Caco-2 (cell line): ENCODE results near the gene PRKAG2. TPM values are rescaled to one million over a fixed set of nuclear protein-coding genes. Genes with fewer than 3 reads are reported as not detected.
A peak's percentile ranks its signal among the peaks of the same experiment; 100 is the strongest.

Source experiments
- BruUV-seq: library from RNA; stranded (reverse); fragments of 400-500 nt; replicated peaks from 2 replicates; lab custom pipeline; 2021; lab: Mats Ljungman, UMichigan
- CTCF ChIA-PET: fragments of 300-600 bp; sonication (Branson Sonifier 250); formaldehyde crosslinking; loops from one replicate; lab custom pipeline; 2022; ENCODE audit warnings: antibody characterized with exemption; lab: Charles Lee
- POLR2A ChIA-PET: fragments of 300-600 bp; sonication (Branson Sonifier 250); formaldehyde crosslinking; loops from one replicate; lab custom pipeline; 2022; ENCODE audit warnings: antibody characterized with exemption; lab: Charles Lee
- DNase-seq, 2 experiments: peaks; one replicate each; pipeline versions ENCODE4 v3.0.0 to v3.0.0-alpha.2; 2020 to 2022
- H3K27me3 ChIP-seq: replicated peaks from 2 replicates; pipeline ENCODE4 v1.6.0; 2011; ENCODE audit warnings: low read length; ENCODE audit not compliant: control insufficient read depth, insufficient read depth
- H3K36me3 ChIP-seq: 2 replicates; pipeline ENCODE4 v1.5.1; 2011; ENCODE audit warnings: low read length; ENCODE audit not compliant: control insufficient read depth, insufficient read depth
- H3K4me1 ChIP-seq: fragments of 250-450 bp; sonication (Bioruptor Pico); 2 replicates; pipeline ENCODE4 v1.5.1; 2020; ENCODE audit warnings: mild to moderate bottlenecking
- H3K4me3 ChIP-seq: 2 replicates; pipeline ENCODE4 v1.5.1; 2011; ENCODE audit warnings: low read depth, mild to moderate bottlenecking, control low read depth, low read length
- H3K9me3 ChIP-seq: fragments of 250-450 bp; sonication (Bioruptor Pico); 2 replicates; pipeline ENCODE4 v1.5.1; 2020; ENCODE audit warnings: mild to moderate bottlenecking, moderate library complexity
- H3K27ac Mint-ChIP-seq: one replicate; pipeline ENCODE4 v1.8.0; 2022; ENCODE audit warnings: mixed read lengths; ENCODE audit not compliant: unreplicated experiment
- H3K27me3 Mint-ChIP-seq: one replicate; pipeline ENCODE4 v1.8.0; 2022; ENCODE audit warnings: mixed read lengths; ENCODE audit not compliant: insufficient read depth, unreplicated experiment
- H3K36me3 Mint-ChIP-seq: one replicate; pipeline ENCODE4 v1.8.0; 2022; ENCODE audit warnings: mild to moderate bottlenecking, mixed read lengths; ENCODE audit not compliant: insufficient read depth, unreplicated experiment
- H3K4me1 Mint-ChIP-seq: one replicate; pipeline ENCODE4 v1.8.0; 2022; ENCODE audit warnings: low read depth, mixed read lengths; ENCODE audit not compliant: unreplicated experiment
- H3K4me3 Mint-ChIP-seq: one replicate; pipeline ENCODE4 v1.8.0; 2022; ENCODE audit warnings: mild to moderate bottlenecking, moderate library complexity, mixed read lengths; ENCODE audit not compliant: unreplicated experiment
- H3K9me3 Mint-ChIP-seq: one replicate; pipeline ENCODE4 v1.8.0; 2022; ENCODE audit warnings: mixed read lengths; ENCODE audit not compliant: unreplicated experiment
- intact Hi-C: fragments of 100-400 bp; cut with micrococcal nuclease; formaldehyde crosslinking; loops from one replicate; pipeline ENCODE4 v1.10.0; 2022; ENCODE audit not compliant: unreplicated experiment
- total RNA-seq: library from RNA; stranded (reverse); gene quantifications from 2 replicates; pipeline ENCODE4 v1.2.3, GENCODE V29; 2022
- TF ChIP-seq, protein P1 (sequence below), 2 experiments: fragments of 200-600 bp in 1 of 2; IDR thresholded peaks; 1 replicate in 1 of 2; 2 replicates in 1 of 2; pipeline versions ENCODE4 v1.5.1 to v1.8.0; 2011 to 2022; ENCODE audit warnings: antibody characterized with exemption in 1 of 2, control low read depth in 1 of 2, inconsistent platforms in 1 of 2, low read depth in 1 of 2, low read length in 1 of 2, mild to moderate bottlenecking in 1 of 2, moderate library complexity in 1 of 2; ENCODE audit not compliant: insufficient read depth in 1 of 2, severe bottlenecking in 1 of 2, unreplicated experiment in 1 of 2

PRKAG2 gene
- total RNA-seq, 1 experiment from 2014 or later: 15.9 TPM

DNA sequence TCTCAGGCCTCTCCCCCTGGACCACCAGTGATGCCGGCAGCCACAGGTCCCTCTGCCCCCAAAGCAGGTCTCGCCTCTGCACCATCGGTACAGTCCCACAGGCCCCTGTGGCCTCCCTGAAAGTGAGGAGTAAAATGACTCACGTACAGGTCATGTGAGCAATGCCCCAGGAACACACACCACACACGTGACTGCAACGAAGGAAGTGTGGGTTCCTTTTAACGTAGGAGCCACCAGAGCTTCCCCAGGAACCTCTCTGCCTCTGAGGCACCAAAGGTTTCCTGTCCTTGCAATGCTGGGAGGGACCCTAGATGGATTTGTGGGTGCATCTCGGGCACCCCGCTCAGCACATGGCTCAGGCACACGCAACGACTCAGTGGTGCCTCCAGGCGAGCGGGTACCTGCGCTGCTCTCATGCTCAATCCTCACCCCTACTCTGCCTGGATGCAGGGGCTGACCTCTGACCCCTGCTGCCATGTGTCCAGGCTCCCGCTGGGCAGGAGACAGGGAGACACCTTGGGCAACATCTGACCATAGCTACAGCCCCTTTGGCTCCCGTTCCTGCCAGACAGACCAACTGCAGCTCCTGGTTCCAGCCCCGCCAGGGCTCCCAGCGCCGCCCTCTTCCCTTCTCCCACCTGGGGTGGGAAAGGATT is 120.7 kb downstream of the PRKAG2 start:
- Histone ChIP-seq H3K4me3 (no peak overlapping the region), H3K36me3 (no peaks in the 10 kb centered on the region), H3K9me3 (no peaks in the 10 kb centered on the region), H3K4me1 (peaks cover 21% of the 10 kb centered on the region), H3K27me3 (no peaks in the 10 kb centered on the region)
- H3K36me3 Mint-ChIP-seq: no peaks in the 10 kb centered on the region
- H3K27me3 Mint-ChIP-seq: no peaks in the 10 kb centered on the region
- peaks cover 25% of the 10 kb centered on the region for H3K4me1 Mint-ChIP-seq
- no peaks in the 10 kb centered on the region for H3K9me3 Mint-ChIP-seq
- BruUV-seq: no TSS peak
- intact Hi-C loops: no loop called here
- TF ChIP-seq, protein P1, sequence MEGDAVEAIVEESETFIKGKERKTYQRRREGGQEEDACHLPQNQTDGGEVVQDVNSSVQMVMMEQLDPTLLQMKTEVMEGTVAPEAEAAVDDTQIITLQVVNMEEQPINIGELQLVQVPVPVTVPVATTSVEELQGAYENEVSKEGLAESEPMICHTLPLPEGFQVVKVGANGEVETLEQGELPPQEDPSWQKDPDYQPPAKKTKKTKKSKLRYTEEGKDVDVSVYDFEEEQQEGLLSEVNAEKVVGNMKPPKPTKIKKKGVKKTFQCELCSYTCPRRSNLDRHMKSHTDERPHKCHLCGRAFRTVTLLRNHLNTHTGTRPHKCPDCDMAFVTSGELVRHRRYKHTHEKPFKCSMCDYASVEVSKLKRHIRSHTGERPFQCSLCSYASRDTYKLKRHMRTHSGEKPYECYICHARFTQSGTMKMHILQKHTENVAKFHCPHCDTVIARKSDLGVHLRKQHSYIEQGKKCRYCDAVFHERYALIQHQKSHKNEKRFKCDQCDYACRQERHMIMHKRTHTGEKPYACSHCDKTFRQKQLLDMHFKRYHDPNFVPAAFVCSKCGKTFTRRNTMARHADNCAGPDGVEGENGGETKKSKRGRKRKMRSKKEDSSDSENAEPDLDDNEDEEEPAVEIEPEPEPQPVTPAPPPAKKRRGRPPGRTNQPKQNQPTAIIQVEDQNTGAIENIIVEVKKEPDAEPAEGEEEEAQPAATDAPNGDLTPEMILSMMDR (IDR thresholded peaks at IDR 0.05; ENCODE audit: insufficient read depth in 1 of 2, low read depth in 1 of 2, low read length in 1 of 2, severe bottlenecking in 1 of 2, unreplicated experiment in 1 of 2): no peak
- CTCF ChIA-PET: no interaction called here
- POLR2A ChIA-PET: no interaction called here
- H3K27ac Mint-ChIP-seq: peak overlapping the region; percentile 20
- no peak overlapping the region for H3K4me3 Mint-ChIP-seq
- no peak for DNase-seq

DNA sequence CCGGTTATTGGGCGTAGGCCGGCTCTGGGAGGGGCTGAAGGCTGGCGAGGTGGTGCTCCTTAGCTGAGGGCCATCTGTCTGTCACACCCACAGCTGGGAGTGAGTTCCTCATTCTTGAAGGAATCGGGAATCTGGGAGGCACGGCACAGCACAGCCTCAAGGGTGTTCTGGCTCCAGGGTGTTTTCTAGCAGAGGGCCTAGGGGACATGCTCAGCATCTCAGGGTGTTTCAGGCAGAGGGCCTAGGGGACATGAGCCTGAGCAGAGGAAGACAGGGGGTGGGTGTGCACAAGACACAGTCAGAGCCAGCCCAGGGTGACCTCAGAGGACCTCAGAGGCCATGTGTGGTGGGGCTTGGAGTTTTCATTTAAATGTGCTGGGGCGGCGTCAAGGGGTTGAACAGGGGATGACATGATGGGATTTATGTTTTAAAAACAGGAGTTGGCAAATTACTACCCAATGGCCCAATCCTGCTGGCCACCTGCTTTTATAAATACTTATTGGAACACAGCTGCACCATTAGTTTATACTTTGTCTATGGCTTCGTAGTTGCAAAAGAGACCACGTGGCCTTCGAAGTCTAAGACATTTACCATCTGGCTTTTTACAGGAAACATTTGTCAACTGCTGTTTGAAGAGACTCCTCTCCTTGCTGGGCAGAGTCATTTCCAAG is 121.6 kb downstream of the PRKAG2 start:
- CTCF ChIA-PET: no interaction called here
- no peaks in the 10 kb centered on the region for H3K27me3 Mint-ChIP-seq
- peak overlapping the region; percentile 77 for H3K27ac Mint-ChIP-seq
- H3K4me3 Mint-ChIP-seq: no peak overlapping the region
- H3K9me3 Mint-ChIP-seq: no peaks in the 10 kb centered on the region
- H3K4me1 Mint-ChIP-seq: peaks cover 25% of the 10 kb centered on the region
- H3K4me3 ChIP-seq: no peak overlapping the region
- no peaks in the 10 kb centered on the region for H3K27me3 ChIP-seq
- TF ChIP-seq, protein P1 (IDR thresholded peaks at IDR 0.05; ENCODE audit: insufficient read depth in 1 of 2, low read depth in 1 of 2, low read length in 1 of 2, severe bottlenecking in 1 of 2, unreplicated experiment in 1 of 2): no peak
- peaks cover 19% of the 10 kb centered on the region for H3K4me1 ChIP-seq
- intact Hi-C loops: loop anchor here (2.0 kb wide), 1 partner anchor 58 kb away; no protein-coding TSS in a partner anchor
- BruUV-seq: no TSS peak
- no peak for DNase-seq
- no peaks in the 10 kb centered on the region for H3K36me3 ChIP-seq
- H3K36me3 Mint-ChIP-seq: no peaks in the 10 kb centered on the region
- POLR2A ChIA-PET: no interaction called here
- no peaks in the 10 kb centered on the region for H3K9me3 ChIP-seq

DNA sequence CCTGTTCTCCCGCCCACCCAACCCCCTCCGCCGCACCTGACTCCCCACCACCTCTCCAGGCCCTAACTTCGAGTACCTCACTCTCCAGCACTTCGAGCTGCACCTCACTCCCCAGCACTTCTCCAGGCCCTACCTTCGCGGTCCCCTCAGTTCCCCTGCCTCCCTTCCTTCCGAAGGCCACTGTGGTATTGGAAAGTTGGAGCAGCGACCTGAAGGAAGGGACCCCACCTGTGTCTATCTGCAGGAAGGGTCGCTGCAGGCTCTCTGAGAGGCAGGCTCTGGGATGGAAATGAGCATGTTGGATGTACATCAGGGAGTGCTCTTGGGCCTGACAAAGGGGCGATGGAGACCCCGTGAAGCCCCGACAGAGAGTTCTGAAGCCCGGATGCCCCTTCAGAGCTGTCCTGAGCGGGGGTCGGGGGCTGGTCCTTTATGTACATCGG is 122.2 kb downstream of the PRKAG2 start:
- intact Hi-C loops: loop anchor here (1.0 to 2.0 kb wide), 3 partner anchors 9 to 233 kb away; no protein-coding TSS in a partner anchor
- peaks cover 19% of the 10 kb centered on the region for H3K4me1 ChIP-seq
- no TSS peak for BruUV-seq
- Mint-ChIP-seq H3K27ac (peak overlapping the region; percentile 77), H3K4me1 (peaks cover 25% of the 10 kb centered on the region), H3K4me3 (no peak overlapping the region), H3K27me3 (no peaks in the 10 kb centered on the region), H3K9me3 (no peaks in the 10 kb centered on the region), H3K36me3 (no peaks in the 10 kb centered on the region)
- ChIA-PET CTCF (interaction anchor here (0.8 to 1.5 kb wide), 4 partner anchors 9 to 122 kb away, joined by 3 to 7 read pairs (median 6); no protein-coding TSS in a partner anchor), POLR2A (interaction anchor here (0.9 kb wide), 1 partner anchor 235 kb away, joined by 3 read pairs; the partner anchor contains the start of gene RHEB)
- TF ChIP-seq, protein P1 (IDR thresholded peaks at IDR 0.05; ENCODE audit: insufficient read depth in 1 of 2, low read depth in 1 of 2, low read length in 1 of 2, severe bottlenecking in 1 of 2, unreplicated experiment in 1 of 2): no peak
- H3K4me3 ChIP-seq: no peak overlapping the region
- no peaks in the 10 kb centered on the region for H3K36me3 ChIP-seq
- no peak for DNase-seq
- H3K27me3 ChIP-seq: no peaks in the 10 kb centered on the region
- H3K9me3 ChIP-seq: no peaks in the 10 kb centered on the region
